ENCODE measurements around the gene CACNA2D1.

DNA sequence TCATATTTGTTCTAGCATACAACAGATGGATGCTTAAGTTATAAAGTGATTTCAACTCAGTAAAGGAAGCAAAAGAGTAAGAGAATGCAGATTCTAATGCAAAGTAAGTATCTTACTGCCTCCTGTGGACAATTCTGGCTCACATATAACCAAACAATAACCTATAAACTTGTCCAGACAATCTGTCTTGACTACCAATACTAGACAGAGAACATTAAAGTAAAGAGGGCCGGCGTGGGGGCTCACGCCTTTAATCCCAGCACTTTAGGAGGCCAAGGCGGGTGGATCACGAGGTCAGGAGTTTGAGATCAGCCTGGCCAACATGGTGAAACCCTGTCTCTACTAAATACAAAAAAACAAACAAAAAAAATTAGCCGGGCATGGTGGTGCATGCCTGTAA, 329.3 kb downstream of the CACNA2D1 start:
- no peak for TF ChIP-seq RFX5 (IDR thresholded peaks at IDR 0.05; ENCODE audit: low read depth, low read length)
- no peak for TF ChIP-seq MECOM (CRISPR knock-in tag; IDR thresholded peaks at IDR 0.05)
- TF ChIP-seq POLR2AphosphoS5 (IDR thresholded peaks at IDR 0.05; ENCODE audit: control insufficient read depth, insufficient read depth, low read depth, low read length) = no peak
- TF ChIP-seq BACH1 (tag; IDR thresholded peaks at IDR 0.05) = no peak
- no peak for TF ChIP-seq MAFK (IDR thresholded peaks at IDR 0.05; ENCODE audit: low read length)
- TF ChIP-seq TCF7 (IDR thresholded peaks at IDR 0.05; ENCODE audit: borderline replicate concordance) = no peak
- no peak for TF ChIP-seq NONO (IDR thresholded peaks at IDR 0.05; ENCODE audit: low read depth in 2 of 2, low read length in 1 of 2)
- no peak for TF ChIP-seq ESRRA (IDR thresholded peaks at IDR 0.05; ENCODE audit: borderline replicate concordance, low read depth)
- no peak for TF ChIP-seq SMAD4 (CRISPR knock-in tag; conservative IDR thresholded peaks at IDR 0.05)

Measured in K562 (cell line).